Lung (tissue), 12 donors: ENCODE measurements around the gene ATP13A2. TPM values are rescaled to one million over a fixed set of nuclear protein-coding genes. Genes with fewer than 3 reads are reported as not detected.

ENCODE experiments used
- ATAC-seq: fragments of 200-7000 bp; cut with Tn5 transposase; one replicate; pipeline ENCODE4 v1.9.1; 2020; ENCODE audit warnings: moderate number of reproducible peaks; ENCODE audit not compliant: insufficient read depth, low FRiP score
- DNase-seq, 3 donors: peaks; one replicate each; pipeline ENCODE4 v3.0.0-alpha.2; 2013 to 2017
- H3K27ac ChIP-seq, 2 donors: one replicate each; pipeline ENCODE4 v1.5.1; 2013; ENCODE audit warnings: mild to moderate bottlenecking in 2 of 2, moderate library complexity in 2 of 2, control low read depth in 1 of 2, inconsistent platforms in 1 of 2, low read depth in 1 of 2, low read length in 1 of 2
- H3K27me3 ChIP-seq, 3 donors: one replicate each; pipeline ENCODE4 v1.5.1; 2013; ENCODE audit warnings: low read length in 2 of 3; ENCODE audit not compliant: control insufficient read depth in 3 of 3, insufficient read depth in 3 of 3
- H3K36me3 ChIP-seq, 4 donors: one replicate each; pipeline ENCODE4 v1.5.1; 2013; ENCODE audit warnings: low read length in 4 of 4, mild to moderate bottlenecking in 1 of 4, moderate library complexity in 1 of 4; ENCODE audit not compliant: control insufficient read depth in 4 of 4, insufficient read depth in 4 of 4
- H3K4me1 ChIP-seq, 5 donors: one replicate each; pipeline ENCODE4 v1.5.1; 2013; ENCODE audit warnings: low read length in 5 of 5, mild to moderate bottlenecking in 2 of 5, moderate library complexity in 1 of 5; ENCODE audit not compliant: control insufficient read depth in 5 of 5, insufficient read depth in 5 of 5
- H3K4me3 ChIP-seq: one replicate; pipeline ENCODE4 v1.5.1; 2013; ENCODE audit warnings: mild to moderate bottlenecking, control low read depth, moderate library complexity
- H3K9ac ChIP-seq, 2 donors: one replicate each; pipeline ENCODE4 v1.5.1; 2013; ENCODE audit warnings: low read length in 2 of 2, control low read depth in 1 of 2; ENCODE audit not compliant: insufficient read depth in 1 of 2
- H3K9me3 ChIP-seq, 4 donors: one replicate each; pipeline ENCODE4 v1.5.1; 2013; ENCODE audit warnings: low read length in 3 of 4, mild to moderate bottlenecking in 1 of 4, moderate library complexity in 1 of 4; ENCODE audit not compliant: control insufficient read depth in 4 of 4, insufficient read depth in 3 of 4
- CTCF ChIP-seq: IDR thresholded peaks from 2 replicates; pipeline ENCODE4 v1.5.1; 2012; ENCODE audit warnings: mild to moderate bottlenecking; ENCODE audit errors: control extremely low read depth, extremely low read depth
- WGBS, 2 donors: extraction: QIAGEN DNeasy Blood & Tissue Kit; methylation state at CpG; one replicate each; pipeline ENCODE4 v1.1.7; 2013; 5-methylcytosine and 5-hydroxymethylcytosine counted together
- polyA plus RNA-seq, 2 donors: library from polyadenylated mRNA; stranded (reverse); fragments of 200-250 nt; gene quantifications; one replicate each; pipeline ENCODE4 v1.2.1, GENCODE V29; 2013
- total RNA-seq, 2 donors: library from RNA; depleted of rRNA in 1 of 2; stranded (reverse); fragments of >200 nt in 1 of 2; gene quantifications; one replicate each; pipeline ENCODE4 v1.2.1, GENCODE V29; 2014 to 2021
- donor health status: control.
- donor health status: control.
- donor health status: Bipolar disorder and iron deficiency.
- donor health status: healthy.
- donor health status: DM: yes; HTN: yes; CAD: no.

ATP13A2 gene
- total and polyA plus RNA-seq, 4 donors = 20.2 to 50.6 (median 33.3) TPM

GRCh38 chr1:16980473-16981268 is 31.1 kb downstream of the ATP13A2 start, which contains the start of gene MFAP2:
Gene MFAP2, minus strand, starts transcription at chr1:16980620. Its CDS starts 2,347 bp downstream, at chr1:16978273.
- 8 to 10% methylated on average over 41 to 53 of the region's 53 CpGs for WGBS, 2 donors
- no peak for TF ChIP-seq CTCF

GRCh38 chr1:16979475-16980327 is 32.0 kb downstream of the ATP13A2 start:
- Histone ChIP-seq H3K4me3 (no peak overlapping the region), H3K9ac (peak overlapping the region in 1 of 2 donors; percentile 4), H3K4me1 (peaks cover 0 to 39% (median 11%) of the 10 kb centered on the region in 5 donors), H3K27me3 (no peaks in the 10 kb centered on the region), H3K9me3 (no peaks in the 10 kb centered on the region), H3K27ac (peak overlapping the region in 1 of 2 donors; percentile 13), H3K36me3 (peaks cover 0 to 17% (median 0%) of the 10 kb centered on the region in 4 donors)
- DNase-seq (peak; percentile 90 to 93 (median 91)), ATAC-seq (no peak)
- WGBS, 2 donors = 11 to 15% methylated on average over 40 to 44 of the region's 44 CpGs
- no peak for TF ChIP-seq CTCF

More at GRCh38 chr1:16980473-16981268, 31.1 kb downstream of the ATP13A2 start, which contains the start of gene MFAP2:
- H3K27me3 ChIP-seq = no peaks in the 10 kb centered on the region
- peak; percentile 68 to 77 (median 72) for DNase-seq
- no peak within 1 kb of the TSS for H3K4me3 ChIP-seq
- ATAC-seq = no peak
- H3K36me3 ChIP-seq = peaks cover 0 to 13% (median 1%) of the 10 kb centered on the region in 4 donors
- H3K4me1 ChIP-seq = peaks cover 0 to 39% (median 11%) of the 10 kb centered on the region in 5 donors
- peak within 1 kb of the TSS in 1 of 2 donors; percentile 13 for H3K27ac ChIP-seq
- H3K9ac ChIP-seq = peak within 1 kb of the TSS in 1 of 2 donors; percentile 4
- H3K9me3 ChIP-seq = no peaks in the 10 kb centered on the region

GRCh38 chr1:16978567-16979474 is 32.9 kb downstream of the ATP13A2 start:
- peak overlapping the region in 1 of 2 donors; percentile 21 for H3K27ac ChIP-seq
- ATAC-seq (no peak), DNase-seq (peak; percentile 66 to 89 (median 71))
- H3K36me3 ChIP-seq = peaks cover 0 to 17% (median 0%) of the 10 kb centered on the region in 4 donors
- H3K27me3 ChIP-seq = no peaks in the 10 kb centered on the region
- H3K4me1 ChIP-seq = peaks cover 0 to 34% (median 11%) of the 10 kb centered on the region in 5 donors
- WGBS, 2 donors = 41 to 50% methylated on average over 20 of the region's 20 CpGs
- H3K4me3 ChIP-seq = no peak overlapping the region
- H3K9me3 ChIP-seq = no peaks in the 10 kb centered on the region
- TF ChIP-seq CTCF = no peak
- peak overlapping the region in 1 of 2 donors; percentile 4 for H3K9ac ChIP-seq
